Mesenchymal stem cell (in vitro differentiated cells and primary cell): ENCODE results near the gene SYNGR3.
A peak's percentile ranks its signal among the peaks of the same experiment; 100 is the strongest.

ENCODE experiments used
- DNase-seq: peaks from one replicate; pipeline ENCODE4 v3.0.0-alpha.2; 2013
- H2AFZ ChIP-seq: one replicate; pipeline ENCODE4 v1.6.1; 2013; ENCODE audit warnings: low read depth, mild to moderate bottlenecking, control low read depth, inconsistent platforms, low read length, moderate library complexity
- H2AK5ac ChIP-seq: 2 replicates; pipeline ENCODE4 v1.6.1; 2013; ENCODE audit warnings: low read length, moderate library complexity, mild to moderate bottlenecking, inconsistent platforms; ENCODE audit not compliant: severe bottlenecking
- H2BK120ac ChIP-seq: one replicate; pipeline ENCODE4 v1.6.1; 2013; ENCODE audit warnings: low read depth, mild to moderate bottlenecking, inconsistent platforms, low read length, moderate library complexity
- H2BK12ac ChIP-seq, 2 experiments: one replicate each; pipeline ENCODE4 v1.6.1; 2013; ENCODE audit warnings: inconsistent platforms in 2 of 2, low read length in 2 of 2, mild to moderate bottlenecking in 2 of 2, moderate library complexity in 2 of 2, control low read depth in 1 of 2
- H2BK15ac ChIP-seq: one replicate; pipeline ENCODE4 v1.6.1; 2013; ENCODE audit warnings: mild to moderate bottlenecking, low read depth, inconsistent platforms; ENCODE audit not compliant: poor library complexity, severe bottlenecking
- H2BK5ac ChIP-seq: 2 replicates; pipeline ENCODE4 v1.6.1; 2013; ENCODE audit warnings: low read depth, mild to moderate bottlenecking, low read length, control low read depth, inconsistent platforms; ENCODE audit not compliant: poor library complexity, severe bottlenecking
- H3K14ac ChIP-seq, 2 experiments: one replicate each; pipeline ENCODE4 v1.6.1; 2013; ENCODE audit warnings: inconsistent platforms in 2 of 2, low read length in 2 of 2, control low read depth in 1 of 2, mild to moderate bottlenecking in 1 of 2, moderate library complexity in 1 of 2
- H3K18ac ChIP-seq, 2 experiments: one replicate each; pipeline ENCODE4 v1.6.1; 2013; ENCODE audit warnings: inconsistent platforms in 2 of 2, low read length in 2 of 2, control low read depth in 1 of 2, low read depth in 1 of 2, mild to moderate bottlenecking in 1 of 2
- H3K23ac ChIP-seq, 2 experiments: one replicate each; pipeline ENCODE4 v1.6.1; 2013; ENCODE audit warnings: inconsistent platforms in 2 of 2, low read length in 2 of 2, mild to moderate bottlenecking in 2 of 2, moderate library complexity in 2 of 2, control low read depth in 1 of 2
- H3K27ac ChIP-seq: 2 replicates; pipeline ENCODE4 v1.5.1; 2013; ENCODE audit warnings: mild to moderate bottlenecking, moderate library complexity, low read length, control low read depth, inconsistent platforms; ENCODE audit not compliant: poor library complexity, severe bottlenecking
- H3K27me3 ChIP-seq, 2 experiments: 2 replicates each; pipeline versions ENCODE4 v1.6.1 to v1.7.0; 2013; ENCODE audit warnings: low read length in 2 of 2, mild to moderate bottlenecking in 2 of 2, moderate library complexity in 2 of 2, control low read depth in 1 of 2, inconsistent platforms in 1 of 2; ENCODE audit not compliant: control insufficient read depth in 1 of 2, insufficient read depth in 1 of 2
- H3K36me3 ChIP-seq, 2 experiments: 2 replicates each; pipeline versions ENCODE4 v1.6.1 to v1.7.0; 2013; ENCODE audit warnings: low read length in 2 of 2, control low read depth in 1 of 2, inconsistent platforms in 1 of 2, low read depth in 1 of 2, mild to moderate bottlenecking in 1 of 2; ENCODE audit not compliant: insufficient read depth in 2 of 2, control insufficient read depth in 1 of 2
- H3K4ac ChIP-seq, 2 experiments: one replicate each; pipeline ENCODE4 v1.6.1; 2013; ENCODE audit warnings: inconsistent platforms in 2 of 2, low read length in 2 of 2, mild to moderate bottlenecking in 2 of 2, moderate library complexity in 2 of 2, control low read depth in 1 of 2, low read depth in 1 of 2
- H3K4me1 ChIP-seq: 2 replicates; pipeline ENCODE4 v1.6.1; 2013; ENCODE audit warnings: low read depth, low read length, control low read depth; ENCODE audit not compliant: control insufficient read depth, insufficient read depth
- H3K4me2 ChIP-seq: 2 replicates; pipeline ENCODE4 v1.6.1; 2013; ENCODE audit warnings: low read length, mild to moderate bottlenecking, inconsistent platforms; ENCODE audit not compliant: poor library complexity, severe bottlenecking
- H3K4me3 ChIP-seq, 2 experiments: 2 replicates each; pipeline versions ENCODE4 v1.5.1 to v1.7.0; 2013; ENCODE audit warnings: low read length in 2 of 2, mild to moderate bottlenecking in 2 of 2, control low read depth in 1 of 2, low read depth in 1 of 2; ENCODE audit not compliant: insufficient read depth in 1 of 2
- H3K79me1 ChIP-seq: replicated peaks from 2 replicates; pipeline ENCODE4 v1.6.1; 2013; ENCODE audit warnings: mild to moderate bottlenecking, control low read depth, low read length, inconsistent platforms; ENCODE audit not compliant: poor library complexity, severe bottlenecking
- H3K9ac ChIP-seq: 2 replicates; pipeline ENCODE4 v1.7.0; 2013; ENCODE audit warnings: mild to moderate bottlenecking, low read length, moderate library complexity
- H3K9me3 ChIP-seq: 2 replicates; pipeline ENCODE4 v1.7.0; 2013; ENCODE audit warnings: mild to moderate bottlenecking, low read length; ENCODE audit not compliant: control insufficient read depth
- H4K8ac ChIP-seq: one replicate; pipeline ENCODE4 v1.6.1; 2013; ENCODE audit warnings: inconsistent platforms, mild to moderate bottlenecking, low read length, moderate library complexity
- H4K91ac ChIP-seq: one replicate; pipeline ENCODE4 v1.6.1; 2013; ENCODE audit warnings: mild to moderate bottlenecking, low read length, inconsistent platforms
- WGBS: methylation state at CpG from one replicate; pipeline ENCODE4 v1.1.7; 2013; ENCODE audit warnings: mixed read lengths; 5-methylcytosine and 5-hydroxymethylcytosine counted together

SYNGR3 gene

DNA sequence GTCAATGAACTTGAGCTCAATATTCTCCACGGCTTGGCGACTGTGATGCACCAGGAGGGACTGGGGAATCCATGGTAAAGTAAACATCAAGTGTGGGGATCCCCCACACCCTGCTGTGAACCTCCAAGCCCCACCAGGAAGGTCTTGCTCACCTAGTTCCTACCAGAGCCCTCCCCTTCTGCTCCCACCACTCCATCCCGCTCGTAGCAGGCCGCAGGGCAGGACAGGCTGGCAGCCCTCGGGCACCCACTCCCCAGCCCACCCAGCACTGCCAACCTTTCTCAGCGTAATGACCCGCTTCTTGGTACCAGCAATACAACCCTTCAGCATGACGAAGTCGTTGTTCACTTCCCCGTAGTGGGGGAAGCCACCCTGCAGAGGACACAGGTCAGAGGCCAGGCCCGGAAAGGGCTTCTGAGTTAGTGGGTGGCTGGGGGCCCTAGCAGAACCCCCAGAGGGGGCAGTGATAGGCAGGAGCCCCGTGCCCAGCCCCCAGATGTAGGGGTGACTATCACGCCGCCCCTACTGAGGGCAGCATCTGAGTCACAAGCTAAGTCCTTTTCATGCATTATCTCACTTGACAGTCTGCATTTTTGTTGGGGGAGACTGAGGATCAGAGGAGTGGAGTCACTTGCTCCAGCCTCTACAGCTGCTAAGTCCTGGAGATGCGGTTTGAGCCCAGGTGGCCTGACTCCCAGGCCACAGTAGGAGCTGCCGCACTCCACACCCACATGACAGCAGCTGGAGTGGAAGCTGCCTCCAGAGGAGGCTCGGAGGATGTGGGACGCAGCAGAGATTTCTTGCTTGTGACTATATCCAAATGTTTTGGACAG is 44.0 kb upstream of the SYNGR3 start:
- 94% methylated on average over 19 of the region's 19 CpGs for WGBS
- DNase-seq, result no peak
- no peak overlapping the region for H3K14ac ChIP-seq

DNA sequence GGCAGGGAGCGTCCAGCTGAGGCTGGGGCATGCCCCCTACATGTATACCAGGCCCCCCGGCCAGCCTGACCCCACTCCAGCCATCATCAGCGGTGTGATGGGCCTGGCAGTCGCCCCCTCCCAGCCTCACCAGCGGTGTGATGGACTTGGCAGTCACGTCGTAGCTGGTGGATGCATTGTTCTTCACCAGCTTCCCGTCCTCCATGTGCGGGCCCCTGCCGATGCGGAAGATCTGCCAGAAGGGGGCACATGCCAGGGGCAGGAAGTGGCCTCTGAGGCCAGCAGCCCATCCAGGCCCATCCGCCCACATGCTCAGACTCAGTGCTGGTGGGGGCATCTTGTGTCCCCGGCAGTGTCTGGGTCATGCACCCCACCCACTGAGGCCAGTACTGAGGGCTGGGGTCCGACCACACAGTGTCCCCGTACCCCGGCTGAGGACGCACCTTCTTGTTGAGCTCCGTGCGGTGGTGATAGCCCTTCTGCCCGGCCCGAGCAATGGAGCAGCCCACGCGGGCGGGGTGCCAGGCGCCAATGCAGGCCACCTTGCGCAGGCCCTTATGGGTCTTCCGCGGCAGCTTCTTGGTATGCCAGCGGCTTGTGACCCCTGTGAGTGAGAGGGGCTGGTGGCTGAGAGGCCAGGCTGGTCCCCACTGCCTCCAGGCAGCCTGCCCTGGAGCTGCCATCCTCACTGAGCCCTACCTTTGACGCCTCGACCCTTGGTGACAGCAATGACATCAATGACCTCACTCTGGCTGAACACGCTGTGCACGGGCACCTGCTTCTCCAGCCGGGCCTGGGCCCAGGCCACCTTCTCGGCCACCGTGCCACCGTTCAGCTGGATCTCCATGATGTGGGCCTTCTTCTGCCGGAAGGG is 43.0 kb upstream of the SYNGR3 start:
- H2BK5ac ChIP-seq, result no peak overlapping the region
- no peak overlapping the region for H3K23ac ChIP-seq
- H3K27me3 ChIP-seq, result no peaks in the 10 kb centered on the region
- H3K4me1 ChIP-seq, result peaks cover 16% of the 10 kb centered on the region
- H3K4ac ChIP-seq, result no peak overlapping the region
- DNase-seq, result no peak
- H3K79me1 ChIP-seq, result peaks cover 5% of the 10 kb centered on the region
- H3K4me2 ChIP-seq, result no peak overlapping the region
- no peak overlapping the region for H3K14ac ChIP-seq
- H3K18ac ChIP-seq, result no peak overlapping the region
- H2AFZ ChIP-seq, result no peak overlapping the region
- H4K8ac ChIP-seq, result no peak overlapping the region
- no peak overlapping the region for H2BK120ac ChIP-seq
- H3K4me3 ChIP-seq, result no peak overlapping the region
- H3K36me3 ChIP-seq, result no peaks in the 10 kb centered on the region
- H2AK5ac ChIP-seq, result no peak overlapping the region
- H3K9ac ChIP-seq, result no peak overlapping the region
- H2BK15ac ChIP-seq, result no peak overlapping the region
- no peaks in the 10 kb centered on the region for H3K9me3 ChIP-seq
- H4K91ac ChIP-seq, result no peak overlapping the region
- WGBS, result 91% methylated on average over 38 of the region's 38 CpGs
- no peak overlapping the region for H3K27ac ChIP-seq
- no peak overlapping the region for H2BK12ac ChIP-seq

More for the DNA sequence above, 44.0 kb upstream of the SYNGR3 start:
- H3K4me3 ChIP-seq, result no peak overlapping the region
- H2BK15ac ChIP-seq, result no peak overlapping the region
- H3K9ac ChIP-seq, result no peak overlapping the region
- no peak overlapping the region for H3K4me2 ChIP-seq
- no peak overlapping the region for H4K8ac ChIP-seq
- peaks cover 16% of the 10 kb centered on the region for H3K4me1 ChIP-seq
- no peak overlapping the region for H2BK12ac ChIP-seq
- no peak overlapping the region for H3K18ac ChIP-seq
- no peak overlapping the region for H2AFZ ChIP-seq
- H3K9me3 ChIP-seq, result no peaks in the 10 kb centered on the region
- H3K4ac ChIP-seq, result no peak overlapping the region
- H3K23ac ChIP-seq, result no peak overlapping the region
- H3K79me1 ChIP-seq, result peaks cover 5% of the 10 kb centered on the region
- no peak overlapping the region for H2BK120ac ChIP-seq
- peaks cover 4 to 7% of the 10 kb centered on the region in 2 experiments for H3K36me3 ChIP-seq
- H3K27me3 ChIP-seq, result no peaks in the 10 kb centered on the region
- no peak overlapping the region for H3K27ac ChIP-seq
- H2BK5ac ChIP-seq, result no peak overlapping the region
- no peak overlapping the region for H2AK5ac ChIP-seq
- H4K91ac ChIP-seq, result peak overlapping the region; percentile 58

DNA sequence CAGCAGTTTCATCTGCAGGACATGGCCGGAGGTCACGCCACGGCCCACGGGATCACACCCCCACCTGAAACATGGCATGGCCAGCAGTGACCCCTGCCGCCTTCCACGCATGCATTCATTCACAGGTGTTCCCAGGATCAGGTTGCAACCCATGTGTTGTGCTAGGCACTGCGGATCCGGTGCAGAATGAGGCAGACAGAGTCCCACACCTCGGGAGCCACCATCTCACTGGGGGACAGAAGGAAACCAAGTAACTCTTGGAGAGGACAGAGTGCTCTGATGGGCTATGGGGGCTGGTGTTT is 42.5 kb upstream of the SYNGR3 start:
- no peak overlapping the region for H3K23ac ChIP-seq
- no peak overlapping the region for H3K4me2 ChIP-seq
- H2BK5ac ChIP-seq, result no peak overlapping the region
- no peak overlapping the region for H4K8ac ChIP-seq
- no peak overlapping the region for H3K4ac ChIP-seq
- H4K91ac ChIP-seq, result no peak overlapping the region
- WGBS, result 85% methylated on average over 9 of the region's 9 CpGs
- no peak overlapping the region for H3K9ac ChIP-seq
- peaks cover 10% of the 10 kb centered on the region for H3K4me1 ChIP-seq
- H2AFZ ChIP-seq, result no peak overlapping the region
- H3K18ac ChIP-seq, result no peak overlapping the region
- DNase-seq, result no peak
- no peak overlapping the region for H2AK5ac ChIP-seq
- no peaks in the 10 kb centered on the region for H3K9me3 ChIP-seq
- H2BK120ac ChIP-seq, result no peak overlapping the region
- H3K79me1 ChIP-seq, result peaks cover 5% of the 10 kb centered on the region
- H3K27ac ChIP-seq, result no peak overlapping the region
- H3K36me3 ChIP-seq, result no peaks in the 10 kb centered on the region
- H3K4me3 ChIP-seq, result no peak overlapping the region
- H3K14ac ChIP-seq, result no peak overlapping the region
- H2BK15ac ChIP-seq, result no peak overlapping the region
- H3K27me3 ChIP-seq, result no peaks in the 10 kb centered on the region
- no peak overlapping the region for H2BK12ac ChIP-seq

- Histone ChIP-seq H3K9me3 (no peaks in the 10 kb centered on the region), H3K36me3 (no peaks in the 10 kb centered on the region), H2BK12ac (no peak overlapping the region), H3K27ac (no peak overlapping the region), H3K14ac (no peak overlapping the region), H3K23ac (no peak overlapping the region), H2AFZ (no peak overlapping the region), H3K79me1 (no peaks in the 10 kb centered on the region), H3K9ac (no peak overlapping the region), H3K27me3 (peaks cover 0 to 3% of the 10 kb centered on the region in 2 experiments), H2BK5ac (no peak overlapping the region), H3K4ac (no peak overlapping the region), H2BK120ac (no peak overlapping the region), H3K4me2 (no peak overlapping the region), H4K91ac (no peak overlapping the region), H3K4me1 (peaks cover 7% of the 10 kb centered on the region), H2BK15ac (no peak overlapping the region), H4K8ac (no peak overlapping the region), H2AK5ac (no peak overlapping the region), H3K18ac (no peak overlapping the region), H3K4me3 (no peak overlapping the region)
- 91% methylated on average over 11 of the region's 11 CpGs for WGBS
- no peak for DNase-seq
Measured at GRCh38 chr16:1949507-1949906, 40.3 kb upstream of the SYNGR3 start.
